ENCODE measurements around the gene QPCTL. TPM values are rescaled to one million over a fixed set of nuclear protein-coding genes. Genes with fewer than 3 reads are reported as not detected.
A peak's percentile ranks its signal among the peaks of the same experiment; 100 is the strongest.
"Not testable (repeated sequence)": the region's sequence is repeated elsewhere in the genome, so short reads cannot be mapped to it uniquely, and the experiment has no call there.

The QPCTL gene
- polyA plus RNA-seq, 3 donors from 2014 or later = 1.8 to 2.9 TPM; not detected in 1

DNA sequence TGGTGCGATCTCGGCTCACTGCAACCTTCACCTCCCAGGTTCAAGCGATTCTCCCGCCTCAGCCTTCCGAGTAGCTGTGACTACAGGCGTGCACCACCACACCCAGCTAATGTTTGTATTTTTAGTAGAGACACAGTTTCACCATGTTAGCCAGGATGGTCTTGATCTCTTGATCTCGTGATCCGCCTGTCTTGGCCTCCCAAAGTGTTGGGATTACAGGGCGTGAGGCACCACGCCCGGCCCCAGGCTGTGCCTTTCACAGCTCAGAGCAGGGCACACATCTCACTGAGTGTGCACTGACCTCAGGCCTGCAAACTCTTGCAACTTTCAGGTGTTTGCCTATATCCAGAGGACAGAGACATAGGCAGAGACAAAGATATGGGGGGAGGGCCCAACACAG is 7.4 kb upstream of the QPCTL start:
- H3K27ac Mint-ChIP-seq; H3K27me3 Mint-ChIP-seq (ENCODE audit: low read depth in 3 of 3); H3K4me3 Mint-ChIP-seq; H3K9me3 Mint-ChIP-seq; DNase-seq: not testable (repeated sequence)
- peaks cover 3 to 20% (median 4%) of the 10 kb centered on the region in 3 donors for H3K36me3 Mint-ChIP-seq
- H3K4me1 Mint-ChIP-seq = peaks cover 11 to 12% of the 10 kb centered on the region in 2 donors

DNA sequence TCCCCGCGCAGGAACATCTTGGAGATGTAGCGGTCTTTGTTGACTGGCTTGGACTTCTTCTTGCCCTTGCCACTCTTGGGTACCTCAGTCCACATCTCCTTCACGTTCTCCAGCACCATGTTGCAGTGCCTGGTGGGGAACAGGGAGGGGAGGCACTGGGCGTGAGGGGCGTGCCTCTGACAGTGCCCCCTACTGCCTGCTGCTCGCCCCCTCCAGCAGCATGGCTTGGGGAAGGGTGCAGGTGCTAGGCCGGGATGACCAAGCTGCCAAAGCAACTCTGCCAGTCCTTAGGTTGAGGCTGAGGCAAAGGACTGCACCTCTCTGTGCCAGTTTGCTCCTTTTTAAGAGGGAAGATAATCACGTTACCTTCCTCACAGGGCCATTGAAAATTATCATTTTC is 4.9 kb upstream of the QPCTL start:
- Mint-ChIP-seq H3K36me3 (peaks cover 3 to 20% (median 4%) of the 10 kb centered on the region in 3 donors), H3K9me3 (no peaks in the 10 kb centered on the region), H3K4me1 (peaks cover 12 to 22% of the 10 kb centered on the region in 2 donors)

DNA sequence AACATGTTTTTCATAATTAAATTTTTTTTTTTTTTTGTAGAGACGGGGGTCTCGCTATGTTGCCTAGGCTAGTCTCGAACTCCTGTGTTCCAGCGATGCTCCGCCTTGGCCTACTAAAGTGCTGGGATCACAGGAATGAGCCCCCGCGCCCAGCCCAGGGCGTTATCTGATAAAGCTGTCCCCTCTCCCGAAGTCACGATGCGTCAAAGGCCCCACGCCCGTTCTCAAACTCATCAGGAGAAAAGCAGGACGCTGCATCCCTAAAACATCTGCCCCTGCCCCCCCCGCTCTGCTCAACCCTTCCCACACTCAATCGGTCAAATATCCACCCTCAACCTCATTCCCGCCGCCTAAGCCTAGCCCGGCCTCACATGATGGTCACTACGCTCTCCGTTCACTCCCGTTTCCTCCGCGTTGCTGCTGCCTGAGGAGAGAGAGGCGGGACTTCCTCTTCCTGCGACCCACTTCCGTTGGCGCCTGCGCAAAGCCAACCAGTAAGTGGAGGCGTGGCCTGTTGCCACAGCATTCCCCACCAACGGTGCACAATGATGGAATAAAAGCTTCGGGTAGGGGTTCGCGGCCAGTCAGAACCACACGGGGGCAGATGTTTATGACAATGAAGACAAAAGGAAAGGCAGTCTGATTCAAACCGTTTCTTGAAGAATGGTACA is 815 bp upstream of the QPCTL start, which contains the start of gene SNRPD2:
Gene SNRPD2, minus strand, starts transcription at position 438 of the 671 bp plus-strand sequence. Its CDS starts 65 bp downstream, at position 373.
- H3K4me3 Mint-ChIP-seq = peak within 1 kb of the TSS; percentile 90 to 97 (median 94)
- H3K36me3 Mint-ChIP-seq = peaks cover 3 to 14% (median 4%) of the 10 kb centered on the region in 3 donors
- DNase-seq = peak; percentile 95 to 96 (median 96)
- H3K27ac Mint-ChIP-seq = peak within 1 kb of the TSS; percentile 94 to 99 (median 97)
- peaks cover 16 to 19% (median 16%) of the 10 kb centered on the region in 3 donors for H3K27me3 Mint-ChIP-seq (ENCODE audit: low read depth in 3 of 3)
- peaks cover 21 to 35% of the 10 kb centered on the region in 2 donors for H3K4me1 Mint-ChIP-seq
- no peaks in the 10 kb centered on the region for H3K9me3 Mint-ChIP-seq

More for the DNA sequence above, 4.9 kb upstream of the QPCTL start:
- DNase-seq = no peak
- Mint-ChIP-seq H3K27ac (no peak overlapping the region), H3K27me3 (ENCODE audit: low read depth in 3 of 3) (peaks cover 8 to 12% (median 10%) of the 10 kb centered on the region in 3 donors), H3K4me3 (no peak overlapping the region)

DNA sequence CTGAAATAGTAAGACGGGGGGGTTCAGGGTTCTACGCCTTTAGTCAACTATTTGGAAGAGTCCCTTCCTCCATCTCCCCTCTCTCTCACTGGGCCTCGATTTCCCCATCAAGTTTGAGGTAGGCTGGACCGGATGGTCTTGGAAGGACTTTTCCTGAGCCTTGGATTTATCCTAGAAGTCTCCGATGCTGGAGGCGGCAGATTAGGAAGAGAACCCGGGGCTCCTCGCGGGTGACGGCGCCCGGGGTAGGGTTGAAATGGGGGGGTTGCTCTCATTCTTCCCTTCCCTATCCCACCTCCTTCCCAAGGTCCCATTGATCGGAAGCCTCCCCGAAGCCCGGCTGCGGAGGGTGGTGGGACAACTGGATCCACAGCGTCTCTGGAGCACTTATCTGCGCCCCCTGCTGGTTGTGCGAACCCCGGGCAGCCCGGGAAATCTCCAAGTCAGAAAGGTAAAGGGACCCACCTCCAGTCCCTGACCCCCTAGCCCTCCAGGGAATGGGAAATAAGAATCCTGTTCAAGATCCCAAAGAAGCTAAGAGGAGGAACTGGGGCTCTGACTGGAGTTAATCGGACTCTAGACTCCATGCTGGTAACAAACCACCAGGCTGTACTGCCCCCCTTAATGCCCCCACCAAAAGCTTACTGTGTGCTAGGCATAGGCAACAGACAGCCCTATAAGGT is 781 bp downstream of the QPCTL start:
- Mint-ChIP-seq H3K27me3 (ENCODE audit: low read depth in 3 of 3) (peaks cover 16 to 20% (median 16%) of the 10 kb centered on the region in 3 donors), H3K4me3 (peak overlapping the region; percentile 90 to 97 (median 94)), H3K27ac (peak overlapping the region; percentile 94 to 99 (median 97)), H3K9me3 (no peaks in the 10 kb centered on the region), H3K36me3 (peaks cover 4 to 12% (median 9%) of the 10 kb centered on the region in 3 donors), H3K4me1 (peaks cover 22 to 35% of the 10 kb centered on the region in 2 donors)
- peak; percentile 64 to 70 (median 67) for DNase-seq

DNA sequence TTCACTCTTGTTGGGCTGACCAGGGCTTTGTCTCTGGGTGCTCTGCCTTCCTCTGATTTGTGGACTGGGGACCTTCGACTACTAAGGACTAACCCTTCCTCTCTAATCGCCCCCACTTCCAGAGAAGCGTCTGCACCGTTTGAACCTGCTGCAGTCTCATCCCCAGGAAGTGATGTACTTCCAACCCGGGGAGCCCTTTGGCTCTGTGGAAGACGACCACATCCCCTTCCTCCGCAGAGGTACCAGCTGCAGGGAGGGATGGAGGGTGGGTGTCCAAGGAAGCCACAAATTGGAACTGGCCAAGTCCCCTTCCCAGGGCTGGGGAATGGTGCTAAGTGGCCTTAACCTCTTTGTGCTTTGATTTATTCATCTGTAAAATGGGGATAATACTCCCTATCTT is 9.2 kb downstream of the QPCTL start:
- Mint-ChIP-seq H3K27ac (no peak overlapping the region), H3K36me3 (peaks cover 7 to 10% (median 8%) of the 10 kb centered on the region in 3 donors), H3K27me3 (ENCODE audit: low read depth in 3 of 3) (peaks cover 0 to 2% (median 0%) of the 10 kb centered on the region in 3 donors), H3K4me1 (peaks cover 0 to 1% of the 10 kb centered on the region in 2 donors), H3K9me3 (no peaks in the 10 kb centered on the region), H3K4me3 (no peak overlapping the region)
- DNase-seq = no peak

- H3K27me3 Mint-ChIP-seq (ENCODE audit: low read depth in 3 of 3) = peaks cover 0 to 1% (median 0%) of the 10 kb centered on the region in 3 donors
- DNase-seq = no peak
- peaks cover 0 to 2% of the 10 kb centered on the region in 2 donors for H3K4me1 Mint-ChIP-seq
- H3K4me3 Mint-ChIP-seq = no peak overlapping the region
- H3K27ac Mint-ChIP-seq = peak overlapping the region in 1 of 6 donors; percentile 45
- peaks cover 3 to 5% (median 3%) of the 10 kb centered on the region in 3 donors for H3K36me3 Mint-ChIP-seq
- no peaks in the 10 kb centered on the region for H3K9me3 Mint-ChIP-seq
Observed at GRCh38 chr19:45705115-45705514, 12.6 kb downstream of the QPCTL start.

- Mint-ChIP-seq H3K36me3 (peaks cover 3 to 10% (median 8%) of the 10 kb centered on the region in 3 donors), H3K4me3 (no peak overlapping the region), H3K9me3 (no peaks in the 10 kb centered on the region), H3K4me1 (peaks cover 5 to 6% of the 10 kb centered on the region in 2 donors), H3K27ac (no peak overlapping the region), H3K27me3 (ENCODE audit: low read depth in 3 of 3) (peaks cover 0 to 1% (median 0%) of the 10 kb centered on the region in 3 donors)
- DNase-seq = no peak
Observed at GRCh38 chr19:45705710-45706415, 13.4 kb downstream of the QPCTL start.

GRCh38 chr19:45710356-45711130 is 18.1 kb downstream of the QPCTL start:
- H3K4me3 Mint-ChIP-seq = no peak overlapping the region
- peak overlapping the region in 4 of 6 donors; percentile 9 to 71 (median 56) for H3K27ac Mint-ChIP-seq
- H3K27me3 Mint-ChIP-seq (ENCODE audit: low read depth in 3 of 3) = peaks cover 0 to 1% (median 0%) of the 10 kb centered on the region in 3 donors
- no peak for DNase-seq
- peaks cover 5 to 15% of the 10 kb centered on the region in 2 donors for H3K4me1 Mint-ChIP-seq
- peaks cover 0 to 6% (median 5%) of the 10 kb centered on the region in 3 donors for H3K36me3 Mint-ChIP-seq
- H3K9me3 Mint-ChIP-seq = no peaks in the 10 kb centered on the region

GRCh38 chr19:45711851-45712698 is 19.6 kb downstream of the QPCTL start:
- DNase-seq = no peak
- Mint-ChIP-seq H3K27me3 (ENCODE audit: low read depth in 3 of 3) (peaks cover 0 to 2% (median 0%) of the 10 kb centered on the region in 3 donors), H3K4me3 (no peak overlapping the region), H3K4me1 (peaks cover 19 to 31% of the 10 kb centered on the region in 2 donors), H3K9me3 (no peaks in the 10 kb centered on the region), H3K27ac (no peak overlapping the region), H3K36me3 (peaks cover 0 to 6% (median 5%) of the 10 kb centered on the region in 3 donors)

- H3K27ac Mint-ChIP-seq = no peak overlapping the region
- no peaks in the 10 kb centered on the region for H3K9me3 Mint-ChIP-seq
- peaks cover 0 to 2% (median 0%) of the 10 kb centered on the region in 3 donors for H3K27me3 Mint-ChIP-seq (ENCODE audit: low read depth in 3 of 3)
- H3K4me3 Mint-ChIP-seq = no peak overlapping the region
- H3K36me3 Mint-ChIP-seq = peaks cover 0 to 6% (median 5%) of the 10 kb centered on the region in 3 donors
- peaks cover 24 to 37% of the 10 kb centered on the region in 2 donors for H3K4me1 Mint-ChIP-seq
- no peak for DNase-seq
Observed at GRCh38 chr19:45712699-45713067, 20.2 kb downstream of the QPCTL start.

DNA sequence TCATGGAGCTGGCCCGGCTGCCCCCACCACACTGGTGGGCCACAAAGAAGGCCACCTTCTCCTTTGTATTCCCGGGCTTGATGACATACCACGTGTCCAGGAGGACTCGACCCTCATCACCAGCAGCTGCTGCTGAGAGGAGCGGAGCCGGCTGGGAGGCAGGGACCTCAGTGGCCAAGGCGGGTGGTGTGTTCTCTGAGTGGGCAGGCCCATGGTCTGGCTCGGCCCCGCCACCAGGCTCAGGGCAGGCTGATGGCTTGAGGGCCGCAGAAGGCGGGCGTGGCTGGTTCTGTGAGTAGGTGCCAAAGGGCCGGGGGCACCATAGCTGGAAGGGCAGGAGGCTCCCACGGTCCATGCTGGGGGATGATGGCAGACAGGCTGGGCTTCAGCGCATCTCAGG is 20.7 kb downstream of the QPCTL start:
- H3K4me3 Mint-ChIP-seq = no peak overlapping the region

GRCh38 chr19:45715139-45715538 is 22.7 kb downstream of the QPCTL start:
- Mint-ChIP-seq H3K4me3 (peak overlapping the region in 1 of 5 donors; percentile 15), H3K27ac (peak overlapping the region in 2 of 6 donors; percentile 38 to 82), H3K36me3 (peaks cover 4 to 15% (median 10%) of the 10 kb centered on the region in 3 donors), H3K9me3 (no peaks in the 10 kb centered on the region), H3K4me1 (peaks cover 33 to 49% of the 10 kb centered on the region in 2 donors), H3K27me3 (ENCODE audit: low read depth in 3 of 3) (peaks cover 0 to 2% (median 0%) of the 10 kb centered on the region in 3 donors)
- DNase-seq = no peak

More for the DNA sequence above, 20.7 kb downstream of the QPCTL start:
- Mint-ChIP-seq H3K27me3 (ENCODE audit: low read depth in 3 of 3) (peaks cover 0 to 2% (median 0%) of the 10 kb centered on the region in 3 donors), H3K9me3 (no peaks in the 10 kb centered on the region), H3K36me3 (peaks cover 0 to 6% (median 5%) of the 10 kb centered on the region in 3 donors), H3K4me1 (peaks cover 28 to 41% of the 10 kb centered on the region in 2 donors), H3K27ac (no peak overlapping the region)
- no peak for DNase-seq

Data from immature natural killer cell (primary cell).